HG03354 (cell line): ENCODE data around the gene CARS1.

Source experiments
- ATAC-seq: cut with Tn5 transposase; IDR thresholded peaks from one replicate; pipeline ENCODE4 v1.9.1; 2021; ENCODE audit warnings: mild to moderate bottlenecking; ENCODE audit not compliant: unreplicated experiment, poor library complexity, severe bottlenecking

Gene CARS1

DNA sequence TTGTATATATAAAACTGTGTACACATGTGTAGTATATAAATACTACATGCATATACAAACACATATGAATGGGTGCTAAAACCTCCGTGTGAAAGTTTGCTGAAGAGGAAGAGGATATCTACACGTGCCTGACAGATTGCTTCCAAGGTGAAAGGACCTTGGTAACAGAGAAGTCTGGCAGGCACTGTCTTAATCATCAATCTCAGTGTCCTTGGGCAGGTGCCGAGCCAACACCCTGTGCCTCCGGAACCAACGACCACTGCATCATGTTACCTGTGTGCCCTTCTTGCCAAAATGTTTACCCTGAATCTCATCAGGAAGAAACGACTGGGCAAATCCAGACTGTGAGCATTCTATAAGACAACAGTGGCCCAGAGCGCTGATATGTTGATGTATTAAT is 80.1 kb downstream of the CARS1 start:
- no peak for ATAC-seq

DNA sequence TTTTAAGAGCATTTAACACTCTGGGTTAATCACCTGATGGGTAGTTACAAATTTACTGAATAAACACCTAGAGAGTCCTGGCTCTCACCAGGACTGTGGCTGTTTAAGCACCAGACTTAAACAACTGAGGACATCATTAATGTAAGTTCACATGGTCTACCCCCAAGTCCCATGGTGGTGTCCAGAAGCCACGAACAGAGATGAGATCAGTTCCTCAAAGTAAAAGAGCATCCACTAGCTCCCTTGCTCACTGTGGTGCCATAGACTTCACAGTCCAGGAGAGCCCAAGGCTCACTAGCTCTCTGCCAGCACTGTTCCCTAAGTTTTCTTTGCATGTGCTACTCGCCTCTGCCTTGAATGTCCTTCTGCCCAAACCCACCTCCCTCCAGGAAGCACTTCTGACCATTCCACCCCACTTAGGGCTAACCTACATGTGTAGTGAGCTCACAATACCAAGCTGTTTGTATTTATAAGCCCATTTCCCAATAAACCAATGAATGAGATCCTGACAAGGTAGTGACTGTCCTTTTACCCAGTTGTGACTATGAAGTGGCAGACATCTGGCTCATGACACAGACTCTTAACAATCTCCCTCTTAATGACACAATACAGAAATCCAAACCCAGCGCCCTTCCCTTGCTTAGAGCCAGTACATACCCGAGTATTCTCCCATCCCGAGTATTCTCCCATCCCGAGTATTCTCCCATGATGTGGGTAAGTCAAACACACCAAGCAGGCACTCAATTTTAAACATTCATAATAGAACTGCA is 80.7 kb downstream of the CARS1 start:
- no peak for ATAC-seq

DNA sequence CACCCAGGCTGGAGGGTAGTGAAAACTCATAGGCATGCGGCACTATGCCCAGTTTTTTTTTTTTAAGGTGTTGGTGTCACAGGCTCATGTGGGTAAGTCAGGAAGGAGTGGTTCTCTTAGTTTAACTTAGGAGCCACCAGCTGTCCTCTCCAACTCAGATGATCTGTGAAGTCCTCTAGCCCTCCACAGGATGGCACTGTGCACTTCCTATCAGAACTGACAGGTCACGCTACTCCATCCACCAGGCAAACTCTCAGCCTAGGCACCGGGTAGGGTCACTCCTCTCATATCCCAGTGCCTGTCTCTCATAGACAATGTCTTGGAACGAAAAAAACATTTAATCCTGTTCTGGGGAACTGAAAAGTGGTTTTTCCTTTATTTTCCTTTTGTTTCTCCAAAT is 81.6 kb downstream of the CARS1 start:
- ATAC-seq: peak; percentile 54

DNA sequence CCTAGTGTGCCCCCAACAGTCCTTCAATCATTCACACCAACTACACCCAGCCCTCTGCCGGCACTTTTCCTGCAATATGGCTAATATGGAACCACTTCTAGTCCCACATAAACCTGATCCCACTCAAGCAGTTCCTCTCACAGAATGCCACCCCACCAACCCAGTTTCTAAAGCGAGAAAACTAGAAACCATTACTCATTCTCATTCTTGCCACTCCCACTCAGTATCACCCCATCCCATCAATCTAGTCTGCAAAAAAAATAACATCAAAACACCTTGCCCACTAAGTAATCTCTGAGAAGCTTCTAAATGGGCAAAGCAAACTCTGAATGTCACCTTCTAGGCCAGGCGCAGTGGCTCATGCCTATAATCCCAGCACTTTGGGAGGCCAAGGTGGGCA is 83.0 kb downstream of the CARS1 start:
- no peak for ATAC-seq

DNA sequence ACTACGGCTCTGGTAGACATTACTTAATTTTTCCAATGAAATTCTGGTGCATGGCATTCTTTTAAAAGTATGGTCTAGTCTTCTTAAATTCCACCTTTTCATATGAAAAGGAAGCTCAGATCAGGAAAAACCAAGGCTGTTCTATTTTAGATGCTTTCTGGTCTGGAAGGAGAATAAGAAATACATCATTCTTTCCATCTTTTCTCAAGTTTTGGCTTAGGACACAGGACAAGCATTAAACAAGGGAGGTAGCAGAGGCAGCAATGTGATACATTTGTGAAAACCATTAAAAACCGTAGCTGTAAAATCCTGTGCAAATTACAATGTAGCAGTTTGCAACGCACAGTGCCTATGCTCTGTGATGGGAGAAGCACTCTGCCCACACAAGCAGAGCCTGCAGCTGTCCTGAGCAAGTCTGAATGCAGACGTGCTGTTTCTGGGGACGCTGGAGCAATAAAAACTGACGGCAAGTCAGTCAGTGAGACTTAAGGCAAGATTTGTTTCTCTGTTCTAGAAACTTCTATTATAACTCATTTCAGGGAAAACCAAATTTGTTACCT is 88.8 kb downstream of the CARS1 start:
- no peak for ATAC-seq

DNA sequence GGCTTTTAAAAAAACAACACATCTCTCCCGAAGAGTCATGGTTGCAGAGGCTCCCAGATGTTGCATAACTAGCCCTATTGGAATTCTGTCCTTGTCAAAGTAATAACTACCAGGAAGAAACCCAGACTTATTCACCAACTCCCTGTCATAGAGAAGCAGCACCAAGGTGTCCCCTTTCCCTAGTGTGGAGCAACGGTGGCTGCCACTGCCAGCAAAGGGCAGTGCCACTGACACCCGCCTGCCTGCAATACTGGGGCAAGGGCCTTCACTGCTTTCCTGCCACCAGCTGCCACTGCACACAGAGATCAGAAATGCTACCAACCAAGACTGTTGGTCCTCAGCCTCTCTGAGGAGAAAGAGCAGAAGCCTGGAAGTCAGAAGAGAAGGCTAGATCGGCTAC is 92.4 kb downstream of the CARS1 start:
- no peak for ATAC-seq

DNA sequence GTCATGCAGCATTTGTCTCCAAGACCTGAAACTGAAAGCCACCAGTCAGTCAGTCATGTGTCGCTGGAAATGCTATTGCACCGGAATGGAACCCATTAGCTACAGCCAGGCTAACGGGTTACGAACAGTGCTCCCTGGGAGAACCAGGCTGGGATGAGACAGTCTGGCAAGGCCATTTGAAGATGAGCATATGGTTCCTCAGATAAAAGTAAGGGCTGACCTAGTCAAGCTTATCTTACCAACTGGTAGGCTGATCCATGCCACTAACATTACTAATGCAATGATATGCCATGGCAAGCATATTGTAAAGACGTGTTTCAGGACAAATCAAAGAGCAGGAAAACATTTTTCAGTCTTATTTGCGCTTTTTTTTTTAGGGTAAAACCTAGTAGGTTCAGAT is 93.5 kb downstream of the CARS1 start:
- no peak for ATAC-seq

DNA sequence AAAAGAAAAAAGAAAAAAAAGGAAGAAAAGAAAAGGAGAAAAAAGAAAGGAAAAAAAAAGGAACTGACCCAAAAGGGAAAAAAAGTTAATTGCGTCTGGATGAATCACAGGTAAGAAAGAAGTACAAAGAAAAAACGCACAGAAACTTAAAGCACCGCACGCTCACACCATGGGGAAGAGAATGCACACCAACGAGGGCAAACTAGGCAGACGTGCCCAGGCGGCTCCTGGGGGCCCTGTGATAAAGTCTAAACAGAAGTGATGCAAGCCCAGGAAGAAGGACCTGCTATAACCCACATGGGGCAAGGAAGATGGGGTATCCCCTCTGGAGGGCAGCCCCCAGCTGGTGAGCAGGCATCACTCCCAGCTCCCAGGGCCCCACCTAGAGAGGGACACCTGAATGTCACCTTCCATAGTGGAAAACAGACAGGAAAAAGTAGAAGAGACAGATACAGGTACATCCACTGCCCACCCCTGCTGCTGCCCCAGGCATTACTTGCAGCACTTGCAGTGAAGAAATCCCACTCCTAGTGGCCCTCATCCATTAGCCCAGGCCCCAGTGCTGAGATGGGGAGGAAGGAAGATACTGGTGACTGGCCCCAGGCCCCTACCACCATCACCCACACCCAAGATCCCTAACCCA is 94.0 kb downstream of the CARS1 start:
- ATAC-seq: no peak

DNA sequence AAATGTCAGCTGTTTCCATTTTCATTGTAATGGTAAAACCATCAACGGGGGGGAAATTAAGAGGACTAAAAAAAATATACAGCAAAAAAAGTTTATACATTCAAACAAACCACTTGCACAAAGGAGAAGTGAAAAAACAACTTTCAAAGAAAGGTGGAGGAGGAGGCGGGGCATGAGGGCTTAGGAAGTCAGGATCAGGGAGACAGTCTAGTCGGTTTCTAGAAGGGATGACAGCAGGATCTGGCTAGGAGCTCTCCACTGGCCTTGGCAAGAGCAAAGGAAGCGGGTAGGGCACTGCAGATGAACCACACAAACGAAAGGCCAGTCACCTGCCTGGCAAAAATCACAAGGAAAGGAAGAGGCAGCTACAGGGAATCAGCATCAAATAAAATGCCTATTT is 96.1 kb downstream of the CARS1 start:
- ATAC-seq: no peak

DNA sequence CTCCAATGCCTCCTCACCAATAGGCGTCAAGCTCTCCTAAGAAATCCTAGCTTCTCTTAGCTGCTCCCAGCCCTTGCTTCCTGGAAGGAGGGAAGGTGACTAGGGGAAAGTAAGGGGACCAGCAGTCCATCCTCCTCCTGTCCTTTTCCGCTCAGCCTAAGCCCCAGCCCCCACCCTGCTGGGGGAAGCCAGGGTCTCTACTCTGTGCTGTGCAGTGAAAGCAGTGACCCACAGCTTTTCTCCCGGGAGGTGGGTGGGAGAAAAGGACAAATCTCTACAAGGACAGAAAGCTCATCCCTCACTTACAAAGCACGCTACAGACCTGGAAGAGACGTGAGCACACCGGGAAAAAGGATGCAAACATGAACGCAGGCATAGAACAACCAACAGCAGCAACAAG is 97.1 kb downstream of the CARS1 start:
- no peak for ATAC-seq

DNA sequence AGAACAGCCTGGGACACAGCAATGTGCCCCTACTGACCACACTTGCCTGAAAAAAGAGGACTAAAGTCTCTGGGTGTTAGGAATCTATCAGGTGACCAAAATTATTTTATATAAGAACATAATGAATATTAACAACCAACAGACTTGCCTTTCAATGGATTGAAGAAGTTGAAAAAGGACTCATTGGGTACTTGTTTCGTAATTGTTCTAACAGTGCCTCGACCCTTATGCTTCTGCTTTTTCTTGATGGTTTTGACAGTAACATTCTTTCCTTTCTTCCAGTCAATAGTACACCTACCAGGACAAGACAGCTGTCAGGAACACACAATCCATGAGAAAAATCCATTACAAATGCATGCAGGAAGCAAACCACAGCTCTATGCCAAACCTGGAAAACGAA is 99.0 kb downstream of the CARS1 start:
- ATAC-seq: no peak

DNA sequence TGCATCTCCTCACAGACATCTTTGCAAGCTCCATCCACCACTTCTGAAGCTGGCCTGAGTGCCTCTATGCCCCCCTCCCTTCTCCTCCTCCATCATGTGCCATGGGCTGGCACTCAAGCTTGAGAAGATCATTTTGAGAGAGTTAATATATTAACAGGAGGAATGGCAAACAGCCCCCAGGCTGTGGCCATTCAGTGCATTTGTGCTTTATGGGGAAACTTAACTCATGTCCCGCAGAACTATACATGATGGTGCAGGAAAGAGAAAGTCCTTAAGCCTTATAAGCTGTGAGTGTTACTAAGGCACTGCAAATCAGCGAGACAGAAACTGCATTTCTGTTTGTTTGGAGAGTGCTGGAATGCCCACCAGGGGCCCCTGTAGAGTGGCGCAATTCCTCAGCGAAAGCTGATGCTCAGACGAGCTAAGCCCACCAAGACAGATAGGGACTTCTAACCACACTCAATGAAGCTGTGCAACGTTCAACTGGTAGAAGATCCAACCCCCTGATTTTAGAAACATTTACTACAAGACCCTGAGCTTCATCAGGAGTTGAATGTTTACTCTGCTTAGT is 101.2 kb downstream of the CARS1 start:
- no peak for ATAC-seq

DNA sequence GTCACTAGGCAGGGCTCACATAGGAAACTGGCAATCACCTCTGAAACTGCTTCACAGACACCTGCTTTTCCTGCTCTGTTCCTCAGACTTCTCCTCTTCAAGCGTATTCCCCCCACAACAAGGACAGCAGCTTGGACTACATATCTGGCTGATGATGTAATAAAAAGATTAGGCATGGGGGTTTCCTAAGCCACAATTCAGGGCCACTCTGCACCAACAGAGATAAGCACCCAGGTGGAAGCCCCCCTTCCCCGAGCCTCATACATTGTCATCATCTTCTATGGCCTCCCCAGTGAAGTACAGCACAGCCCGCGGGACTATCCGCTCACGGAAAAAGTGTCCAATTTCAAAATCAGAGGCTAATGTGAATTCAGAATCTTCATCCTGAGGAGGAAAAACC is 103.0 kb downstream of the CARS1 start:
- no peak for ATAC-seq

DNA sequence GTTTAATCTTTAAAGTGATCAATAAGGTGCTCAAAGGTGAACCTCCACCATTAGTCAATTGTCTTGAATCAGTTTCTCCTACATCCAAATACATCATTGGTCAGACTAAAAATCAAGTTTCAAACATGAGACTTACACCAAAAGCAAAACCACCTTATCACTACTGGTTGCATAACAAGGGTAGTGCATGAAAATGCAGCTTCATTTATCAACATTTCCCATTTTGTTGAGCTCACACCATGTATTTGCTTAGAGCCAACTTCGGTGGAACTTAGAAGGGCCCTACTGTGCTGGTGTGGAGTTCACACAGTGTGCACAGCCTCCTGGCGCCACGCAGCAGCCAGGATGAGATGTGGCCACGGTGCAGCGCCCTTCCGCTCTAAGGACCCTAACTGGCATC is 104.9 kb downstream of the CARS1 start:
- ATAC-seq: no peak

DNA sequence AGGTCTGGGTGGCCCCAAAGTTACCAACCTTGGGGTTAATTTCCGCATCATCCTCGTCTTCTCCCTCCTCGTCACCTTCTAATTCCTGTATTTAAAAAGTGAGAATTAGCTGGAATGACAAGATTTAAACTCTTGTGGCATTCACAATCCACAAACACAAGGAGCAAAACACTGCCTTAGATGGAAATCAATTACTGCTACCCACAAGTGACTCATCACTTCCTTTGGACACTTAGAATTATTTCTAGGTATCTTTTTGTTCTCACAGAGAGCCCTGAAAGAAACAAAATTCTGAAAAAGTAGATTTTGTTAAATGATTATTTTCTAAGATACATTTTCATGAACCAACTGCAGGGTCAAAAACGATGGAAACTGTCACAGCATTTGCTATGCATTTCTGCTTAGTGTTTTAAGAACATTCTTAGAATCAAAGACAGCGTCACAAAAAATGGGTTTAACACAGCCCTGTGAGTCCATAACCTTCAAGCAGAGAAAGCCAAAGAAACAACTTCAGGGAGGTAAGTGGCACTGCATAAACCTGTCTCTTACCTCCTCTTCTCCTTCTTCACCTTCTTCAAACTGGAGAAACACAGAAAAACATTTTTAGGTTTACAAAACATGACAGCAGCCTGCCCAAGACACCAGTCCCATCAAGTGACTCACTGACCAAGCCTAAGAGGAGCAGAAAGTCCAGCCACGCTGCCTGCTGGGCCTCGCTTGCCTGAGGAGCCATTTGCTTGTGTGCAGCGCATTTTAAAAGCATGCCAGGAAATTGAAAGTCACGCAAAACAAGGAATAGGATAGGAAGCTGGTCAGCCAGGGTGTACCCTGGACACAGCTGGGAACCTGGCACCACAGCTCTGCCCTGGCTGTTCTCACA is 105.8 kb downstream of the CARS1 start:
- no peak for ATAC-seq
